Occipital lobe (tissue), 2 donors: ENCODE results near the gene PAQR7. TPM values are rescaled to one million over a fixed set of nuclear protein-coding genes. Genes with fewer than 3 reads are reported as not detected.

Source experiments
- DNase-seq: peaks from one replicate; lab custom pipeline; 2025; lab: John Stamatoyannopoulos, UW
- total RNA-seq: library from RNA; depleted of rRNA; stranded (reverse); fragments of >200 nt; gene quantifications from one replicate; pipeline ENCODE4 v1.2.3, GENCODE V29; 2014

Gene PAQR7
- total RNA-seq, 1 donor from 2014 or later: 8.1 TPM

DNA sequence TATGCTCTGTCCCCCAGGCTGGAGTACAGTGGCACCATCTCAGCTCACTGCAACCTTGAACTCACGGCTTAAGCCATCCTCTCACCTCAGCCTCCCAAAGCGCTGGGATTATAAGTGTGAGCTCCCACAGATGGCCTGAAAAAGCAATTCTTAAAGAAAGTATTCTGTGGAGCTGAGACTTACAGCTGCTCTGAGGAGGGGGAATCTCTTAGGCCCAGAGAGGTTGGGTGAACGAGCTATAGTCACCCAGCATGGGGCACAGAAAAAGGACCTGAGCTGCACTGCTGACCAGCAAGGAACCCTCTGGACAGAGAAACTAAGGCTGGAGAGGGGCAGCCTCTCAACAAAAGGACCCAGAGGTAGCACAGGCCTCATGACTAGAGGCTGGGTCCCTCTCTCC, 1.3 kb downstream of the PAQR7 start:
- no peak for DNase-seq

DNA sequence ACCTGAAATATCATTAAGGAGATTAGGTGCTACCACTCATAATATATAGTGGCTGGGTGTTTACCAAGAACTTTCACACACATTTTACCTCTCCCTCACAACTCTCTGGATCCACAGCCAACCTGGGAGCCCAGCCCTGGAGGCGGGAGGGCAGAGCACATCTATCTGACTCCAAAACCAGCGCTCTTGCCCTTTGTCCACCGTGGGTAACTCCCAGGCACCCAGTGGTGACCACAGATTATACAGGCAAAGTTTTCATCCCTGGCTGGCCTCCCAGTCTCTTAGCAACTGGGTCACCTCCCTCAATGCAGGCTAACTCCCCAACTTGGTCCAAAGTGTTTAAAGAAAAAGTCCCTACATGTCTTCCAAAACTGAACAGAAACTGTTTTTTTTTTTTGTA, 2.4 kb downstream of the PAQR7 start:
- no peak for DNase-seq

DNA sequence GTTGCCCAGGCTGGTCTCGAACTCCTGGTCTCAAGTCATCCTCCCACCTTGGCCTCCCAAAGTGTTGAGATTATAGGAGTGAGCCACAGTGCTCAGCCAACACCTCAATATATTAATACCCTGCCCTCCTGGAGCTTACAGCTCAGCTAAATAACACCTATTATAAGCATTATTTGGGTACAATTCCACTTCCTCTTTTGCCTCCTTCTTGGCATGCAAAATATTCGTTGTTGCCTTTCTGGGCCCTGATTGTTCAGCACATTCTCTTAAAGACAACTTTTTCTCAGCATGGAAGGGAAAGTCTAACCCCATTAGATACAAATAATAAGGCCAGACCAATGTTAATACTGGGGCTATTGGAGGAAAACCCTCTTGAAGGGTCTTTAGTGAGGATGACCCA, 2.8 kb downstream of the PAQR7 start:
- no peak for DNase-seq

GRCh38 chr1:25871704-25872494, 3.6 kb downstream of the PAQR7 start:
- DNase-seq: no peak

DNA sequence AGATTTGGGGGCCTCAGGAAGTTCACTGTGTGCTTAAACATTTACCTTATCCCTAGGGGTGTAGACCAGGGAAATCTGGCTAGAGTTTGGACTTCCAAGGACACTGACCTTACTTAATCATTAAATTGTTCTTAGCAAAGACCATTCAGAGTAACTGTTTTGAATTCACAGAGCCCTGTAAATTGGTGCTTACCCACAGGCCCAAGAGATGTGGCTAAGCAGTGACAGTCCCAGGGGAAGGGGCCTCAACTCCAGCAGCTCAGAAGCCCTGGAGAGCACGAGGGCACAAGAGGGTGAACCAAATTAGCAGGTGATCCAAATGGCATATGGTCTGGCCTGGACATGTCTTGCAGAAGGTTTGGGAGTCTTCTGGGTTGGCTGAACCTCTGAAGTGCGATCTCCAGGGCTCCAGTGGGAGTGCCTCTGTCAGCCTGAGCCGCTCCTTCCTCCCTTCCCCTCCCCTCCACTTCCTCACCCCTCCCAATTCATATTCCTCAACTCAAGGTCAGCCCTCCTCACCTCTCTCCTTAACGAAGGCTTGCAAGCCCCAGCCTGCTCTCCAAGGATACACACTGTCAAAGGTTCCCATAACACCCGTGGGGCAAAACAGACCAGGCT, 4.3 kb downstream of the PAQR7 start:
- DNase-seq: no peak

- no peak for DNase-seq
Measured at GRCh38 chr1:25870614-25871013, 4.9 kb downstream of the PAQR7 start.

GRCh38 chr1:25869909-25870606, 5.5 kb downstream of the PAQR7 start:
- DNase-seq: no peak

DNA sequence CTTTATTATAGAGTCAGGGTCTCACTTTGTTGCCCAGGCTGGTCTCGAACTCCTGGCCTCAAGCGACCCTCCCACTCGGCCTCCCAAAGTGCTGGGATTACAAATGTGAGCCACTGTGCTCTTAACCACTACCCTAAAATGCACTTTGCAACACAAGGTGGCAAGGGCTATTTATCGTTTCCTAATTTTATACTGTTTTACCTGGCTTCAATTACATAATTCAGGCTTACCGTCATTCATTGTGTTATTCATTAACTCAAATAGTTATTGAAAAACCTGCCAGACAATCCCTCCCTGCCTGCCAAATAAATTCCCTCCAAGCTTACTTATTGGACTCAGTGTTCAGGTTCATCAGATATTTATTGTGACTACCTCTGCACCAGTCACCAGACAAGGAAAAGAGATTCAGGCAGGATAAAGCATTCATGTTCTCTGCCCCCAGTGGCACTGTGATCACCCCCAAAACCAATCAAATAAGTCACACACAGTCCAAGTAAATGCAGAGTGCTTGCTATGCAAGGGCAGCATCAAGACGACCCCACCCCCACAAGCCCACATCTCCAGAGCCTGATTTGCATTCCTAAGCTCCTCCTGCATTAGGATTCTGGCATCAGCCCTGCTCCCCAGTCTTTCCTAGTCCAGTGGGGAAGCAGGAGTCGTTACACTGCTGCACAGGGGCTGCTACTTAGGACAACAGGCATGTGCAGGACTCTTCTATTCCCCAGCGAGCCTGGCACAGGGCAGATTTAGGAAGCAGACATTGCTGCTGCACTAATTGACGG, 8.1 kb downstream of the PAQR7 start:
- DNase-seq: no peak

GRCh38 chr1:25866288-25866687, 9.2 kb downstream of the PAQR7 start:
- no peak for DNase-seq

DNA sequence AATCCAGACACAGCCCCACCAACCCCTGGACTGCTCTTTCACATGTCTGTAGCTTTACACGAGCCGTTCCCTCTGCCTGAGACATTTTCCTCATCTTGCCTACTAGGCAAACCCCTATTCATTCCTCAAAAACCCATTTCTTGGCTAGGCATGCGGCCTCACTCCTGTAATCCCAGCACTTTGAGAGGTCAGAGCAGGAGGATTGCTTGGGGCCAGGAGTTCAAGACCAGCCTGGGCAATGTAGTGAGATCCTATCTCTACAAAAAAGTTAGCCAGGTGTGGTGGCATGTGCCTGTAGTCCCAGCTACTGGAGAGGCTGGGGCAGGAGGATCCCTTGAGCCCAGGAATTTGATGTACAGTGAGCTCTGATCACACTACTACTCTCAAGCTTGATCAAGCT, 11.1 kb downstream of the PAQR7 start:
- DNase-seq: no peak

DNA sequence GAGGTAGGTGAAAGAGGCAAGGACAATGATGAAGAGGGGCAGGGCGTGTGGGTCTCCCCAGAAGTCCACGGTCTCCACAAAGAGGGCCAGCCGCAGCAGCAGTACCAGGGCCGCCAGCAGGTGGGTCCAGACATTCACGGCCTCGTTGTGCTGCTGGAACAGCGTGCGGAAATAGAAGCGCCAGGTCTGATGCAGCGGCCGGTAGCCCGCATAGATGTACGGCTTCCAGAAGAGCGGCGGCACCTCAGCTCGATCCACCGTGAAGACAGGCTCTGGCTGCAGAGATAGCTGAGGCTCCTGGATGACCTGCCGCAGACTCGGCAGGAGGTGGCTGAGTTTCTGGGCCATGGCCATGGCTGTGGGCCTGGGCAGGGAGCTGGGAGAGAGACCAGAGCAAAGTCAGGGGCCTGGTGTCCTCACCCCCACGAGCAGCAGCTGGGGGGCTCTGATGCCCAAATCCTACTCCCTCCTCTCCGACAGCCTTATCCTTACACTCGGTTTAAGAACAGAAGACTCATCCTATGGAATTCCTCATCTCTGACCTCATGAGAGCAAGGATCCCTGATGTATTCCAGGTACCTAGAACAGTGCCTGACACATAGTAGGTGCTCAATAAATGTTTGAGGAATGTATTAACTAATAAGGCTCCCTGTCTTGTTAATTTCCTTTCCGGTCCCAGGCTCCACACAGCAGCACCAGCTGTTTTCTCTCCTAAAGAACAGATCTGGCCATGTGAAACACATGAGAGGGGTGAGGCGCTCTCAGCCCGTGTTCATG, 11.8 kb downstream of the PAQR7 start:
- no peak for DNase-seq

GRCh38 chr1:25862785-25863485, 12.6 kb downstream of the PAQR7 start:
- no peak for DNase-seq

DNA sequence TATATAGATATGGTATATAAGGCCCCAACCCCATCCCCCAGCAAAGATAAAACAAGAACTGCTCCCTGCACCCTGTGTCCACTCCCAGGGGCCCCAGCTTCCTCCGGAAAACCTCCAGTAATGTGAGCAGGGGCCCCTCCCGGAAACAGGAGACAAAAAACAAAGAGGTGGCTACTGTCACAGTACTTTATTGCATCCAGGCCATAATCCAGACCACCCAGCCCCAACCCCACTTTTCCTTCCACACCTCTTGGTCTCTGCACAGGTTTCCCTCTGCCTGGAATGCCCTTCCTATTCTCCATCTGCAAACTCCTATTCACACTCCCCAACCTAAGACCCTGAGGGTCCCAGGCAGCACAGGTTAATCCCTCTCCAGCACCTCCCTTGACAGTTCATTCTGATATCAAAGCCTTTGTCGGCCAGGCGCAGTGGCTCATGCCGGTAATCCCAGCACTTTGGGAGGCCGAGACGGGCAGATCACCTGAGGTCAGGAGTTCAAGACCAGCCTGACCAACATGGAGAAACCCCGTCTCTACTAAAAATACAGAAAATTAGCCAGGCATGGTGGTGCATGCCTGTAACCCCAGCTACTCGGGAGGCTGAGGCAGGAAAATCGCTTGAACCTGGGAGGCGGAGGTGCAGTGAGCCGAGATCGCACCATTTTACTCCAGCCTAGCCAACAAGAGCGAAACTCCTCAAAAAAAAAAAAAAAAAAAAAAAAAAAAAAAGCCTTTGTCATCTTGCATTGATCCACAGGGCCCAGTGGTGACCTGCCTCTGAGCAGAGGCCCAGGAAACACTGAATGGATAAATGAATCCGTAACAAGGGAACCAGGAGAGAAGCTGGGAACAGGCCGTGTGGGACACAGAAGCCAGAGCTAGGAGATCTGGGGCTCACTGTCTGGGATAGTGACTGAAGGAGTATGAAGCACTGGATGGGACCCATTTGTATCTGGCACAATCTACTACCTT, 13.9 kb downstream of the PAQR7 start:
- no peak for DNase-seq

- peak; percentile 68 for DNase-seq
Measured at GRCh38 chr1:25858906-25859789, 16.4 kb downstream of the PAQR7 start, which contains the start of gene AUNIP. TSS of gene AUNIP (minus strand) at chr1:25859457. CDS start at chr1:25859357, 100 bp downstream.

DNA sequence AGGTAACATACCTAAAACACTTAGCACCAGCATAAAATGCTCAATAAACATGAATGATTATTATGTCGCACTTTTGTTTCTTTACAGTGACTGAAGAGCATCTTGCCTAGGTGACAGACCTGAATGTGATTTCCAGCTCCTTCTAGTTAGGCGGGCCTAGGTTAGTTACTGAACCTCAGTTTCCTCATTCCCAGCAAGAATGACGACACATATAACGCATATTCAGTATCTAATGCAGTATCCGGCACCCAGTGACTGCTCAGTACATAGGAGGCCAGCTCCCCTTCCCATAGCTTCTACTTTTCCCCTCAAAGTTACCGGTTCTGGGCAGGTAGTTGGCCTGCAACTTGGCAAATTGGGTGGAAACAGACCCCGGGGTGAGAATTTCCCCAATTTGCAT, 17.0 kb downstream of the PAQR7 start:
- no peak for DNase-seq

DNA sequence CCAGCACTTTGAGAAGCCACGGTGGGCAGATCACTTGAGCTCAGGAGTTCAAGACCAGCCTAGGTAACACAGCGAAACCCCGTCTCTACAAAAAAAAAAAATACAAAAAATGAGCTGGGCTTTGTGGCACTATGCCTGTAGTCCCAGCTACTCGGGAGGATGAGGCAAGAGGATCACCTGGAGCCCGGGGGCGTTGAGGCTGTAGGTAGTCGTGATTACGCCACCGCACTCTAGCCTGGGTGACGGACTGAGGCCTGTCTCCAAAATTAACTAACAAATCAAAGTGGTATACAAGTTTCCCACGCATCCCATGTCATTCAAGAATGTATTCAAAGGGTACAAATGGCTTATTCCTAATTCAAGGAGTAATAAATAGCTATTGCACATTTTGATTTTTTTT, 18.7 kb downstream of the PAQR7 start:
- DNase-seq: no peak

- DNase-seq: no peak
Measured at GRCh38 chr1:25854554-25854953, 21.0 kb downstream of the PAQR7 start.

DNA sequence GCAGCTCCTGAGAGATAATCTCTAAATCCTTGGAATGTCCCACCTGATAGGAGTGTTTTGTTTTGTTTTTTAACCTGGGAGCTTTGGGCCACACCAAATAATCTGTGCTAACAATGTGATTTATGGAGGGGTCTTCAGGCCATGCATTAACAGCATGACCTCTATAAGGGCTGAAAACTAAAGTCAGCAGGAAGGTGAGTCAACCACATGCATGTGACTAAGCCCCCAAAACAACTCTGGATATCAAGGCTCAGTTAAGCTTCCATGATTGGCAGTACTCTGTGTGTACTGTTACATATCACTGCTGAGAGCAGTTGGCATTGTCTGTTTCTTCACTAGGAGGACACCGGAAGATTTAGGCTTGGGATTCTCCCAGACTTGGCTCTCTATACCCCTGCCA, 27.0 kb downstream of the PAQR7 start:
- no peak for DNase-seq
